Fibroblast of lung (primary cell): ENCODE data around the gene PPP4R4. TPM values are rescaled to one million over a fixed set of nuclear protein-coding genes. Genes with fewer than 3 reads are reported as not detected.

Experiments used
- DNase-seq, 2 donors: peaks; one replicate each; pipeline versions ENCODE4 v3.0.0 to v3.0.0-alpha.2; 2010; ENCODE audit warnings: low read depth in 2 of 2
- H2AFZ ChIP-seq: 2 replicates; pipeline ENCODE4 v1.5.1; 2012; ENCODE audit warnings: low read length, control low read depth, inconsistent platforms
- H3K27ac ChIP-seq: 2 replicates; pipeline ENCODE4 v1.5.1; 2011; ENCODE audit warnings: low read length, control low read depth; ENCODE audit not compliant: insufficient read depth
- H3K27me3 ChIP-seq: 2 replicates; pipeline ENCODE4 v1.5.1; 2011; ENCODE audit warnings: mild to moderate bottlenecking, low read length; ENCODE audit not compliant: control insufficient read depth, insufficient read depth
- H3K36me3 ChIP-seq: 2 replicates; pipeline ENCODE4 v1.5.1; 2011; ENCODE audit warnings: low read length; ENCODE audit not compliant: control insufficient read depth, insufficient read depth
- H3K4me1 ChIP-seq: 2 replicates; pipeline ENCODE4 v1.5.1; 2011; ENCODE audit warnings: low read length; ENCODE audit not compliant: control insufficient read depth, insufficient read depth; ENCODE audit errors: extremely low read depth
- H3K4me2 ChIP-seq: 2 replicates; pipeline ENCODE4 v1.5.1; 2011; ENCODE audit warnings: low read length, control low read depth; ENCODE audit not compliant: insufficient read depth; ENCODE audit errors: extremely low read depth
- H3K4me3 ChIP-seq, 4 experiments: fragments of 200-600 bp in 1 of 4; sonication (generic) in 1 of 4; replicated peaks in 1 of 4; 2 replicates each; pipeline ENCODE4 v1.5.1; 2011 to 2016; ENCODE audit warnings: low read length in 4 of 4, low read depth in 3 of 4, mild to moderate bottlenecking in 3 of 4, control low read depth in 2 of 4, inconsistent platforms in 1 of 4, mixed read lengths in 1 of 4; ENCODE audit not compliant: insufficient read depth in 1 of 4; ENCODE audit errors: control extremely low read depth in 1 of 4
- H3K79me2 ChIP-seq: 2 replicates; pipeline ENCODE4 v1.5.1; 2012; ENCODE audit warnings: mild to moderate bottlenecking, low read length, inconsistent platforms; ENCODE audit not compliant: control insufficient read depth, insufficient read depth
- H3K9ac ChIP-seq: 2 replicates; pipeline ENCODE4 v1.5.1; 2011; ENCODE audit warnings: mild to moderate bottlenecking, low read length, control low read depth; ENCODE audit not compliant: insufficient read depth
- H3K9me3 ChIP-seq: 2 replicates; pipeline ENCODE4 v1.5.1; 2012; ENCODE audit warnings: low read depth, low read length; ENCODE audit not compliant: control insufficient read depth, insufficient read depth
- H4K20me1 ChIP-seq: 2 replicates; pipeline ENCODE4 v1.5.1; 2011; ENCODE audit warnings: low read length; ENCODE audit not compliant: control insufficient read depth, insufficient read depth; ENCODE audit errors: extremely low read depth
- CTCF ChIP-seq, 2 donors: IDR thresholded peaks in 1 of 2; conservative IDR thresholded peaks in 1 of 2; 1 replicate in 1 of 2; 2 replicates in 1 of 2; pipeline ENCODE4 v1.5.1; 2011 to 2012; ENCODE audit warnings: low read length in 2 of 2, control low read depth in 1 of 2, inconsistent platforms in 1 of 2, low read depth in 1 of 2, mild to moderate bottlenecking in 1 of 2
- EZH2 ChIP-seq: IDR thresholded peaks from 2 replicates; pipeline ENCODE4 v1.5.1; 2012; ENCODE audit warnings: low read length, control low read depth, mild to moderate bottlenecking; ENCODE audit errors: missing control alignments
- polyA plus RNA-seq, 2 donors: library from polyadenylated mRNA; depleted of rRNA in 1 of 2; stranded (reverse) in 1 of 2; unstranded in 1 of 2; fragments of >200 nt; gene quantifications; 2 replicates each; pipeline ENCODE4 v1.2.1, GENCODE V29; 2011 to 2012; ENCODE audit warnings: missing spikeins in 1 of 2
- total RNA-seq: library from RNA; depleted of rRNA; stranded (reverse); fragments of >200 nt; gene quantifications from 2 replicates; pipeline ENCODE4 v1.2.1, GENCODE V29; 2014

PPP4R4 gene
- total and polyA plus RNA-seq, 2 donors (not counting 1 experiment from before 2014, with no cell fraction given) = 0.35 to 0.99 TPM

GRCh38 chr14:94309721-94310120, 135.6 kb downstream of the PPP4R4 start:
- H3K9ac ChIP-seq = no peak overlapping the region
- no peaks in the 10 kb centered on the region for H3K27me3 ChIP-seq
- no peaks in the 10 kb centered on the region for H3K79me2 ChIP-seq
- H3K4me2 ChIP-seq = no peak overlapping the region
- H3K27ac ChIP-seq = no peak overlapping the region
- TF ChIP-seq CTCF (conservative IDR thresholded peaks at IDR 0.05 in 1 of 2, IDR thresholded peaks at IDR 0.05 in 1 of 2; ENCODE audit: low read depth in 1 of 2, low read length in 2 of 2) = no peak
- no peak for TF ChIP-seq EZH2
- H2AFZ ChIP-seq = no peak overlapping the region
- H4K20me1 ChIP-seq = no peaks in the 10 kb centered on the region
- no peak overlapping the region for H3K4me3 ChIP-seq
- H3K4me1 ChIP-seq = no peaks in the 10 kb centered on the region
- DNase-seq = no peak
- H3K9me3 ChIP-seq = no peaks in the 10 kb centered on the region
- no peaks in the 10 kb centered on the region for H3K36me3 ChIP-seq

DNA sequence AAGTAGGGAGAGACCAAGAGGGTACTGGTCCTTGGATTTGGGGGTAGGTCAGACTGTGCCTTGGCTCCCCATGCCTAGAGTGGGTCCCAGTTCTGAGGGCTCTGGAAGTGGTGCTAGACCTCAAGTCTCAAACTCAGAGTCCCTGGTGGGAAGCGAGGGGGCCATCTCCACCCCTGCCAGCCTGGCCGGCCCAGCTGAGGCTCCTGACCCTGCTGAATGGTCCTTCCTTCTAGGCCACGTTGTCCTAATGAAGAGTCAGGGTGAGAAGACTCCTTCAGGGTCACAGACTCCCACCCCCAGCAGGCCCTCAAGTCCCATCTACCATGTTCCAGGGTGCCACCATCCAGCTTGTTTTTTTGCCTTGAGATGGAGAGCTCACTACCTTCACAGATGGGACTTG, 136.1 kb downstream of the PPP4R4 start:
- Histone ChIP-seq H3K4me3 (no peak overlapping the region), H3K4me2 (no peak overlapping the region), H3K9ac (no peak overlapping the region), H4K20me1 (no peaks in the 10 kb centered on the region), H2AFZ (no peak overlapping the region), H3K9me3 (no peaks in the 10 kb centered on the region), H3K4me1 (no peaks in the 10 kb centered on the region), H3K36me3 (no peaks in the 10 kb centered on the region), H3K79me2 (no peaks in the 10 kb centered on the region), H3K27me3 (no peaks in the 10 kb centered on the region), H3K27ac (no peak overlapping the region)
- TF ChIP-seq CTCF (conservative IDR thresholded peaks at IDR 0.05 in 1 of 2, IDR thresholded peaks at IDR 0.05 in 1 of 2; ENCODE audit: low read depth in 1 of 2, low read length in 2 of 2) = no peak
- no peak for TF ChIP-seq EZH2
- DNase-seq = no peak

DNA sequence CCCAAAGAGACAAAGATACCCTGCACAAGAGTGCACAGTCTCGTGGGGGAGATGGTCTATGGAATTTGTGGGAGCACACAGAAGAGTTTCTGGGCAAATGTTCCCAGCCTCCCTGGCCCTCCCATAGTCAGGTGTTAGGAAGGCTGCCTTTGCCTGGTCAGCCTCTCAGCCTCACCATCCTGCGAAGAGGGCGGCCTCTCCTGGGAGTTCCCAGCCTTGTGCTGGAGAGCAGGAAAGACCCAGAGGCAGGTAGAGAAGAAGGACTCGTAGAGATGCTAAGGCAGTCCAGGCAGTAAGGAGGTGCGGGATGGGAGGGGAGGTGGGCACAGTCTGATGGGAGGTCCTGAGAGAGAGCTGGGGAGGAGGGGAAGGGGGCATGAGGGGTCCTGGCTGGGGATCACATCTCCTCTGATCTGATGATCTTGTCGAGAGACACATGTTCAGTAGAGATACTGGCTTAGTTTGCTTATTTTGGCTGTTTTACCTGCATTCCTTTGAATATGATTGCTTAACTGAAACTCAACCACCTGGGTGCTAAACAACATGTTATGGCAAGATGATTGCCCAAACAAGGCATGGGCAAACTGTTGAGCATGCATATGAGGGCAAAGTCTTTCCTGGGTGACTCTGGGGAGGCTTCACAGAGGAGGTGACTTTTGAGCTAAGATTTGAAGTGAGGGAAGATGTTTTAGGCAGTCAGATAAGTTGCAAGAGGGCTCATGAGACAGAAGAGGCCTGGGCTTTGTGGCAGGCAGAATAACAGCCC, 138.5 kb downstream of the PPP4R4 start:
- Histone ChIP-seq H3K27me3 (no peaks in the 10 kb centered on the region), H3K27ac (no peak overlapping the region), H3K79me2 (no peaks in the 10 kb centered on the region), H3K4me2 (no peak overlapping the region), H2AFZ (no peak overlapping the region), H4K20me1 (no peaks in the 10 kb centered on the region), H3K9me3 (no peaks in the 10 kb centered on the region), H3K36me3 (no peaks in the 10 kb centered on the region), H3K4me1 (no peaks in the 10 kb centered on the region), H3K4me3 (no peak overlapping the region), H3K9ac (no peak overlapping the region)
- DNase-seq = no peak
- no peak for TF ChIP-seq EZH2
- TF ChIP-seq CTCF (conservative IDR thresholded peaks at IDR 0.05 in 1 of 2, IDR thresholded peaks at IDR 0.05 in 1 of 2; ENCODE audit: low read depth in 1 of 2, low read length in 2 of 2) = no peak
